GM21528 (cell line): Measurements from ENCODE around the gene TMX2.
"Not testable (repeated sequence)": the region's sequence is repeated elsewhere in the genome, so short reads cannot be mapped to it uniquely, and the experiment has no call there.

ENCODE experiments used
- ATAC-seq: cut with Tn5 transposase; IDR thresholded peaks from one replicate; pipeline ENCODE4 v1.9.1; 2021; ENCODE audit warnings: mild to moderate bottlenecking, moderate library complexity; ENCODE audit not compliant: unreplicated experiment, low FRiP score

The TMX2 gene

GRCh38 chr11:57711414-57712255 is 758 bp upstream of the TMX2 start, which contains the start of gene MED19:
Gene MED19 (minus strand): TSS chr11:57712215. CDS start chr11:57712179, 36 bp downstream.
- ATAC-seq: peak; percentile 56

- no peak for ATAC-seq
These were observed 1.4 kb downstream of the TMX2 start for GRCh38 chr11:57713835-57714234.

- ATAC-seq: not testable (repeated sequence)
These were observed 4.3 kb downstream of the TMX2 start for GRCh38 chr11:57716726-57717125.

- no peak for ATAC-seq
These were observed 14.8 kb downstream of the TMX2 start for GRCh38 chr11:57727185-57727584.

- no peak for ATAC-seq
These were observed 16.4 kb downstream of the TMX2 start for GRCh38 chr11:57728829-57729228.

GRCh38 chr11:57729479-57729878 is 17.1 kb downstream of the TMX2 start:
- no peak for ATAC-seq

- no peak for ATAC-seq
These were observed 20.3 kb downstream of the TMX2 start for GRCh38 chr11:57732661-57733060.

- ATAC-seq: no peak
These were observed 23.4 kb downstream of the TMX2 start for GRCh38 chr11:57735619-57736298.

- peak; percentile 89 for ATAC-seq
These were observed 29.0 kb downstream of the TMX2 start, which contains the start of gene SELENOH for GRCh38 chr11:57741132-57742086. Gene SELENOH (plus strand): TSS chr11:57741491. CDS start chr11:57741596, 105 bp downstream.

- ATAC-seq: no peak
These were observed 29.7 kb downstream of the TMX2 start for GRCh38 chr11:57742087-57742452.

GRCh38 chr11:57744357-57744756 is 32.0 kb downstream of the TMX2 start:
- no peak for ATAC-seq

- ATAC-seq: no peak
These were observed 32.8 kb downstream of the TMX2 start for GRCh38 chr11:57745206-57745605.

- no peak for ATAC-seq
These were observed 34.5 kb downstream of the TMX2 start for GRCh38 chr11:57746920-57747319.

GRCh38 chr11:57751176-57751575 is 38.8 kb downstream of the TMX2 start:
- ATAC-seq: no peak

GRCh38 chr11:57751676-57752253 is 39.4 kb downstream of the TMX2 start, which contains the start of gene BTBD18:
Gene BTBD18 (minus strand): TSS chr11:57751819. CDS start chr11:57751188, 631 bp downstream.
- no peak for ATAC-seq

- no peak for ATAC-seq
These were observed 40.6 kb downstream of the TMX2 start for GRCh38 chr11:57752954-57753353.

GRCh38 chr11:57758174-57758573 is 45.8 kb downstream of the TMX2 start:
- no peak for ATAC-seq

GRCh38 chr11:57761301-57762234 is 49.2 kb downstream of the TMX2 start, which contains the start of gene CTNND1:
Gene CTNND1 (plus strand): TSS chr11:57761802. CDS start chr11:57791479, 29,677 bp downstream.
- ATAC-seq: peak; percentile 89
